ENCODE data around the gene SH3PXD2A. TPM values are rescaled to one million over a fixed set of nuclear protein-coding genes. Genes with fewer than 3 reads are reported as not detected.

The SH3PXD2A gene
- total RNA-seq, 4 donors from 2014 or later = 128 to 154 (median 136) TPM

GRCh38 chr10:103617602-103618385 is 237.6 kb downstream of the SH3PXD2A start:
- TF ChIP-seq EP300 (IDR thresholded peaks at IDR 0.05) = no peak
- Histone ChIP-seq H3K27ac (peak overlapping the region; percentile 54 to 91 (median 74)), H3K36me3 (peaks cover 0 to 52% (median 0%) of the 10 kb centered on the region in 3 donors), H3K9me3 (no peaks in the 10 kb centered on the region), H3K4me3 (no peak overlapping the region), H3K4me1 (peaks cover 4 to 98% (median 86%) of the 10 kb centered on the region in 4 donors), H3K27me3 (no peaks in the 10 kb centered on the region)
- no peak for DNase-seq (ENCODE audit: low spot score in 2 of 2)
- WGBS, 2 donors = 80 to 81% methylated on average over 12 to 13 of the region's 13 CpGs

- Histone ChIP-seq H3K27ac (peak overlapping the region; percentile 11 to 91 (median 70)), H3K9me3 (no peaks in the 10 kb centered on the region), H3K27me3 (no peaks in the 10 kb centered on the region), H3K4me3 (no peak overlapping the region), H3K4me1 (peaks cover 4 to 98% (median 80%) of the 10 kb centered on the region in 4 donors), H3K36me3 (peaks cover 0 to 52% (median 0%) of the 10 kb centered on the region in 3 donors)
- TF ChIP-seq CTCF (IDR thresholded peaks at IDR 0.05) (no peak), EP300 (IDR thresholded peaks at IDR 0.05) (peak in 1 of 2 donors; percentile 86), POLR2A (IDR thresholded peaks at IDR 0.05) (no peak)
- peak; percentile 74 to 76 for DNase-seq (ENCODE audit: low spot score in 2 of 2)
- WGBS, 2 donors = 48 to 67% methylated on average over 8 to 15 of the region's 20 CpGs
Measured at GRCh38 chr10:103616705-103617601, 238.4 kb downstream of the SH3PXD2A start.

- H3K9me3 ChIP-seq = no peaks in the 10 kb centered on the region
- H3K27ac ChIP-seq = peak overlapping the region in 3 of 4 donors; percentile 47 to 91 (median 85)
- no peaks in the 10 kb centered on the region for H3K27me3 ChIP-seq
- H3K36me3 ChIP-seq = peaks cover 0 to 57% (median 0%) of the 10 kb centered on the region in 3 donors
- H3K4me3 ChIP-seq = no peak overlapping the region
- WGBS, 2 donors = 50 to 51% methylated on average over 13 to 14 of the region's 14 CpGs
- TF ChIP-seq EP300 (IDR thresholded peaks at IDR 0.05) = no peak
- TF ChIP-seq CTCF (IDR thresholded peaks at IDR 0.05) = no peak
- TF ChIP-seq POLR2A (IDR thresholded peaks at IDR 0.05) = no peak
- no peak for DNase-seq (ENCODE audit: low spot score in 2 of 2)
- peaks cover 4 to 84% (median 59%) of the 10 kb centered on the region in 4 donors for H3K4me1 ChIP-seq
Measured at GRCh38 chr10:103614306-103615158, 240.8 kb downstream of the SH3PXD2A start.

- Histone ChIP-seq H3K4me1 (peaks cover 4 to 84% (median 55%) of the 10 kb centered on the region in 4 donors), H3K27ac (peak overlapping the region in 2 of 4 donors; percentile 70 to 91), H3K27me3 (no peaks in the 10 kb centered on the region), H3K4me3 (no peak overlapping the region), H3K36me3 (peaks cover 0 to 66% (median 0%) of the 10 kb centered on the region in 3 donors), H3K9me3 (no peaks in the 10 kb centered on the region)
- TF ChIP-seq POLR2A (IDR thresholded peaks at IDR 0.05) (no peak), EP300 (IDR thresholded peaks at IDR 0.05) (no peak), CTCF (IDR thresholded peaks at IDR 0.05) (no peak)
- no peak for DNase-seq (ENCODE audit: low spot score in 2 of 2)
- WGBS, 2 donors = 87 to 100% methylated on average over 2 of the region's 2 CpGs
Measured at GRCh38 chr10:103613616-103614015, 241.8 kb downstream of the SH3PXD2A start.
